Measurements from ENCODE around the gene SNX8.
"Not testable (repeated sequence)": the region's sequence is repeated elsewhere in the genome, so short reads cannot be mapped to it uniquely, and the experiment has no call there.

The SNX8 gene

DNA sequence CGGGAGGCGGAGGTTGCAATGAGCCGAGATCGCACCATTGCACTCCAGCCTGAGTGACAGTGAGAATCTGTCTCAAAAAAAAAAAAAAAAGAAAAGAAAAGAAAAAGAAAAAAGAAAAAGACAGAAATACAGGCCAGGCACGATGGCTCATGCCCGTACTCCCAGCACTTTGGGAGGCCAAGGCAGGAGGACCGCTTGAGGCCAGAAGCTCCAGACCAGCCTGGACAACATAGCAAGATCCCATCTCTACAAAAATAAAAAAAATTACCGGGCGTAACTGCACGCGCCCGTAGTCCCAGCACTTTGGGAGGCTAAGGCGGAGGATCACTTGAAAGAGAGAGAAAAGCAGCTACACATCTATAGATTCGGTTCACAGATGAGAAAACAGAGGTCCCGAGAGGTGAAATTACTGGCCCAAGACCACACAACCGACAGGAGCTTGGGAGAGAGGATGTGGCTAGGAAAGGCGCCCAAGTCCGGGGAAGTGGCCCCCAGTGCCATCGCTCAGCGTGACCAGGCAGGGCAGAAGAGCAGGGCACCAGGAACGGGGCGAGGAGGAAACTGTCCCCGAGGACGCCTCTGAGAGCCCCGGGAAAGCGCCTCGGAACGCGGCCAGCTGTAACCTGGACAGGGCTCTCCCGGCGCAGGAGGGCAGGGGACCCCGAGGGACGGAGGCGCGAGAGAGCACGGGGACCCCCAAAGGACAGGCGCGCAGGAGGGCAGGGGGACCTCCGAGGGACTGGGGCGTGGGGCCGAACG, 612 bp downstream of the SNX8 start:
- H3K4me3 ChIP-seq (ENCODE audit: control insufficient read depth, low read depth, low read length), result peak overlapping the region; percentile 95
- no peak for DNase-seq (ENCODE audit: low read depth)
- TF ChIP-seq, protein P1, sequence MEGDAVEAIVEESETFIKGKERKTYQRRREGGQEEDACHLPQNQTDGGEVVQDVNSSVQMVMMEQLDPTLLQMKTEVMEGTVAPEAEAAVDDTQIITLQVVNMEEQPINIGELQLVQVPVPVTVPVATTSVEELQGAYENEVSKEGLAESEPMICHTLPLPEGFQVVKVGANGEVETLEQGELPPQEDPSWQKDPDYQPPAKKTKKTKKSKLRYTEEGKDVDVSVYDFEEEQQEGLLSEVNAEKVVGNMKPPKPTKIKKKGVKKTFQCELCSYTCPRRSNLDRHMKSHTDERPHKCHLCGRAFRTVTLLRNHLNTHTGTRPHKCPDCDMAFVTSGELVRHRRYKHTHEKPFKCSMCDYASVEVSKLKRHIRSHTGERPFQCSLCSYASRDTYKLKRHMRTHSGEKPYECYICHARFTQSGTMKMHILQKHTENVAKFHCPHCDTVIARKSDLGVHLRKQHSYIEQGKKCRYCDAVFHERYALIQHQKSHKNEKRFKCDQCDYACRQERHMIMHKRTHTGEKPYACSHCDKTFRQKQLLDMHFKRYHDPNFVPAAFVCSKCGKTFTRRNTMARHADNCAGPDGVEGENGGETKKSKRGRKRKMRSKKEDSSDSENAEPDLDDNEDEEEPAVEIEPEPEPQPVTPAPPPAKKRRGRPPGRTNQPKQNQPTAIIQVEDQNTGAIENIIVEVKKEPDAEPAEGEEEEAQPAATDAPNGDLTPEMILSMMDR (IDR thresholded peaks at IDR 0.05; ENCODE audit: control insufficient read depth, insufficient read depth, low read depth, low read length, missing control alignments), result no peak

DNA sequence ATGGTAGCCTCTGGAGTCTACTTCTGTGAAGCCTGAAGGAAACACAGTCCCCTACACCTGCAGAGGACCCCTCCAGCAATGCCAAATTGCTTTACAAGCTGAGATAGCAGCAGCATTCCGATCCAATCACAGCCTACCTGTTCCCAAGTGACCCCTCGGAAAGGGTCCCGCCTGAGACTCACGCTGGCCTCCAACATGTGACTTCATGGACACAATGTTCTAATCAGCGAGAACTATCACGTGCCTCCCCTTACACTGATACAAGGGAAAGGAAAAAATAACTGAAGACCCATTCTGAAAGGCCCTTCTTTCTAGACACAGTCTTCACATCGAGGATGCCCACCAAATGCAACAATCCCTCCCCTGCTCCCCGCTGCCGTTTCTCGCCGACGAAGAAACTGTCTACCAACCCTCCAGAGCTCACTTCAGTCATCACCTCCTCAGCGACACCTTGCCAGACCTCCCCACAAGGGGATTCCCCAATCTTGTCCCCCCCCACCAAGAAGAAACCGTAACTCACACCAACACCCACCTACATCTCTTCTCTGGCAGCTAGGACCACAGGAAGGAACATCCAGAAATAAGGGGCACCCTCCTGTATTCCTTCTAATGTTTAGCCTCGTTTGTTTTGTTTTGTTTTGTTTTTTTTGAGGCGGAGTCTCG, 1.8 kb downstream of the SNX8 start:
- H3K4me3 ChIP-seq (ENCODE audit: control insufficient read depth, low read depth, low read length), result no peak overlapping the region
- no peak for DNase-seq (ENCODE audit: low read depth)
- TF ChIP-seq, protein P1 (IDR thresholded peaks at IDR 0.05; ENCODE audit: control insufficient read depth, insufficient read depth, low read depth, low read length, missing control alignments), result no peak

GRCh38 chr7:2309889-2310331, 4.3 kb downstream of the SNX8 start:
- no peak overlapping the region for H3K4me3 ChIP-seq (ENCODE audit: control insufficient read depth, low read depth, low read length)
- DNase-seq (ENCODE audit: low read depth), result no peak
- TF ChIP-seq, protein P1 (IDR thresholded peaks at IDR 0.05; ENCODE audit: control insufficient read depth, insufficient read depth, low read depth, low read length, missing control alignments), result no peak

DNA sequence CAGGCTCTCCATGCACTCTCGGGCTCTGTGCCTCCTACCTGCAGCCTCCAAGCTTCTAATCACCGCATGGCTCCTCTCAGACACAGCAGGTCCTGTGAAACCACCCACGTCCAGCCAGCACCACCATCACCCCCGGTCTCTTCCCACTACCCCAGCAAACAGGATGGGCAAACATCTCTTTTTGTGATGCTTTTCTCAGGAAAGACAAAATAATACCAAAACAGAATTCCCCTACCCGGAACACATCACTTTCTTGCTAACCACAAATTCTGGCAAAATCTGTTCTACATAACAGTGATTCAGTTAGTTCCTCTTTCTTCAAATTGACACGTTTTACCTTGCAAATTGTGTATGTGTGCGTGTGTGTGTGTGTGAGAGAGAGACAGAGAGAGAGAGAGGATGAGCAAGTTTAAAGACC, 6.5 kb downstream of the SNX8 start:
- DNase-seq (ENCODE audit: low read depth), result no peak
- no peak overlapping the region for H3K4me3 ChIP-seq (ENCODE audit: control insufficient read depth, low read depth, low read length)
- TF ChIP-seq, protein P1 (IDR thresholded peaks at IDR 0.05; ENCODE audit: control insufficient read depth, insufficient read depth, low read depth, low read length, missing control alignments), result no peak

GRCh38 chr7:2306688-2307087, 7.6 kb downstream of the SNX8 start:
- no peak overlapping the region for H3K4me3 ChIP-seq (ENCODE audit: control insufficient read depth, low read depth, low read length)
- TF ChIP-seq, protein P1 (IDR thresholded peaks at IDR 0.05; ENCODE audit: control insufficient read depth, insufficient read depth, low read depth, low read length, missing control alignments), result no peak
- no peak for DNase-seq (ENCODE audit: low read depth)

GRCh38 chr7:2305258-2305657, 9.0 kb downstream of the SNX8 start:
- not testable (repeated sequence) for H3K4me3 ChIP-seq (ENCODE audit: control insufficient read depth, low read depth, low read length); DNase-seq (ENCODE audit: low read depth)

GRCh38 chr7:2303520-2303919, 10.7 kb downstream of the SNX8 start:
- not testable (repeated sequence) for H3K4me3 ChIP-seq (ENCODE audit: control insufficient read depth, low read depth, low read length); DNase-seq (ENCODE audit: low read depth)

DNA sequence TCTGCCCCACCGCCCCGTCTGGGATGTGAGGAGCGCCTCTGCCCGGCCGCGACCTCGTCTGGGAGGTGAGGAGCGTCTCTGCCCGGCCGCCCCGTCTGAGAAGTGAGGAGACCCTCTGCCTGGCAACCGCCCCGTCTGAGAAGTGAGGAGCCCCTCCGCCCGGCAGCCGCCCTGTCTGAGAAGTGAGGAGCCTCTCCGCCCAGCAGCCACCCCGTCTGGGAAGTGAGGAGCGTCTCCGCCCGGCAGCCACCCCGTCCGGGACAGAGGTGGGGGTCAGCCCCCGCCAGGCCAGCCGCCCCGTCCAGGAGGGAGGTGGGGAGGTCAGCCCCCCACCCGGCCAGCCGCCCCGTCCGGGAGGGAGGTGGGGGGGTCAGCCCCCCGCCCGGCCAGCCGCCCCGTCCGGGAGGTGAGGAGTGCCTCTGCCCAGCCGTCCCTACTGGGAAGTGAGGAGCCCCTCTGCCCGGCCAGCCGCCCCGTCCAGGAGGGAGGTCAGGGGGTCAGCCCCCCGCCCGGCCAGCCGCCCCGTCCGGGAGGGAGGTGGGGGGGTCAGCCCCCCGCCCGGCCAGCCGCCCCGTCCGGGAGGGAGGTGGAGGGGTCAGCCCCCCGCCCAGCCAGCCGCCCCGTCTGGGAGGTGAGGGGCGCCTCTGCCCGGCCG, 11.4 kb downstream of the SNX8 start:
- H3K4me3 ChIP-seq (ENCODE audit: control insufficient read depth, low read depth, low read length); DNase-seq (ENCODE audit: low read depth): not testable (repeated sequence)
